Activated CD8-positive, alpha-beta memory T cell treated with anti-CD3 and anti-CD28 coated beads, Interleukin-2, amount 10 ng/mL, durations not matched to agents 7 days and 5 days (primary cell): ENCODE data around the gene SREBF2. TPM values are rescaled to one million over a fixed set of nuclear protein-coding genes. Genes with fewer than 3 reads are reported as not detected.

ENCODE experiments used
- ATAC-seq: fragments of 150-1000 bp; cut with Tn5 transposase; one replicate; pipeline ENCODE4 v1.10.0; 2021; ENCODE audit warnings: moderate library complexity
- CTCF ChIA-PET: fragments of 350-600 bp; sonication (Branson Sonifier 250); formaldehyde crosslinking; loops from one replicate; lab custom pipeline; 2021; ENCODE audit warnings: antibody characterized with exemption; lab: Charles Lee
- DNase-seq: peaks from one replicate; pipeline ENCODE4 v3.0.0-alpha.2; 2020
- H3K27ac Mint-ChIP-seq: one replicate; pipeline ENCODE4 v1.8.0; 2021; ENCODE audit warnings: mild to moderate bottlenecking, mixed read lengths
- H3K27me3 Mint-ChIP-seq: one replicate; pipeline ENCODE4 v1.8.0; 2021; ENCODE audit warnings: mixed read lengths
- H3K36me3 Mint-ChIP-seq: one replicate; pipeline ENCODE4 v1.8.0; 2021; ENCODE audit warnings: mild to moderate bottlenecking, mixed read lengths
- H3K4me1 Mint-ChIP-seq: one replicate; pipeline ENCODE4 v1.8.0; 2021; ENCODE audit warnings: mixed read lengths
- H3K4me3 Mint-ChIP-seq: one replicate; pipeline ENCODE4 v1.8.0; 2021; ENCODE audit warnings: mild to moderate bottlenecking, moderate library complexity, mixed read lengths
- H3K9me3 Mint-ChIP-seq: one replicate; pipeline ENCODE4 v1.8.0; 2022; ENCODE audit warnings: low read depth, mixed read lengths
- total RNA-seq, 2 experiments: library from RNA; stranded (reverse); gene quantifications; one replicate each; pipeline ENCODE4 v1.2.3, GENCODE V29; 2021

SREBF2 gene
- total RNA-seq, 2 experiments from 2014 or later = 130 to 135 TPM

- H3K4me3 Mint-ChIP-seq = peak overlapping the region; percentile 33
- H3K27me3 Mint-ChIP-seq = peaks cover 21% of the 10 kb centered on the region
- CTCF ChIA-PET = interaction anchor here (1.3 to 1.9 kb wide), 2 partner anchors 21 to 223 kb away, joined by 5 to 7 read pairs; no protein-coding TSS in a partner anchor
- peaks cover 11% of the 10 kb centered on the region for H3K4me1 Mint-ChIP-seq
- DNase-seq (peak; percentile 60), ATAC-seq (peak; percentile 54)
- no peak overlapping the region for H3K27ac Mint-ChIP-seq
- no peaks in the 10 kb centered on the region for H3K36me3 Mint-ChIP-seq
- H3K9me3 Mint-ChIP-seq = no peaks in the 10 kb centered on the region
These were observed 86.7 kb downstream of the SREBF2 start for GRCh38 chr22:41919357-41920224.

- H3K4me3 Mint-ChIP-seq = no peak overlapping the region
- no peaks in the 10 kb centered on the region for H3K36me3 Mint-ChIP-seq
- H3K4me1 Mint-ChIP-seq = peaks cover 11% of the 10 kb centered on the region
- CTCF ChIA-PET = interaction anchor here (1.9 kb wide), 1 partner anchor 224 kb away, joined by 5 read pairs; no protein-coding TSS in a partner anchor
- H3K9me3 Mint-ChIP-seq = no peaks in the 10 kb centered on the region
- peaks cover 24% of the 10 kb centered on the region for H3K27me3 Mint-ChIP-seq
- DNase-seq = no peak
- ATAC-seq = no peak
- H3K27ac Mint-ChIP-seq = no peak overlapping the region
These were observed 87.5 kb downstream of the SREBF2 start for GRCh38 chr22:41920271-41920976.

- ATAC-seq (no peak), DNase-seq (no peak)
- H3K9me3 Mint-ChIP-seq = no peaks in the 10 kb centered on the region
- peaks cover 15% of the 10 kb centered on the region for H3K27me3 Mint-ChIP-seq
- CTCF ChIA-PET = interaction anchor here (1.4 to 5.9 kb wide), 2 partner anchors 18 kb away, joined by 3 to 52 read pairs; no protein-coding TSS in a partner anchor
- no peak overlapping the region for H3K4me3 Mint-ChIP-seq
- no peak overlapping the region for H3K27ac Mint-ChIP-seq
- H3K4me1 Mint-ChIP-seq = peaks cover 15% of the 10 kb centered on the region
- no peaks in the 10 kb centered on the region for H3K36me3 Mint-ChIP-seq
These were observed 89.4 kb downstream of the SREBF2 start for GRCh38 chr22:41922328-41922727.

DNA sequence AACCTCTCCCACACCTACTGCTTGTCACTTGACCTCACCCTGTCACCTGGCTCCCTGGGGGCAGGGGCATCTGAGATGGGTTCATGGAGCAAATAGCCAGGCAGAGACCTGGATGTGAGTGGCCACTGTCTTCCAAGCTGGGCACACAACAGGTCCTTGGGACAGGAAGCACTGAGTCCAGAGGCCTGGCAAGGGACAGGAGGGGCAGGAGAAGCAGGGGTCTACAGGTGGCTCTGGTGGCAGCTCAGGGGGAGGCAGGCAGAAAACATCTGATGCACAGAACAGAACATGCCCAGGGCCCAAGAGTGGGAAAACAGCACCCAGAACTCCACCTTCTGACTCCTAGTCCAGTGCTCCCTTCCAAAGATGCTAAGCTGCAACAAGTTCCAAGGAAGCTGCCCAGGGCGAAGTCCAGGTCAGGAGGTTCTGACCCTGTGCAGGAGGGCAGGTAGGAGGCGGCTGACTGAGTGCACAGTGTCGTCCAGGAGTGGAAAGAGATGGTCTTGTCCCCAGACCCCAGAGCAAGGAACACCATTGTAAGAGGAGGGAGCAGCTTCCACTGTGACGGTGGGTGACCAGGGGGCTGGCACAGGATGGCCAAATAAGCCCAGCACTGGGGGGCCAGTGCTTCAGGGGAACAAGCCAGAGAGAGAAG lies 90.2 kb downstream of the SREBF2 start:
- no peaks in the 10 kb centered on the region for H3K36me3 Mint-ChIP-seq
- H3K4me1 Mint-ChIP-seq = peaks cover 16% of the 10 kb centered on the region
- CTCF ChIA-PET = interaction anchor here (2.9 to 5.9 kb wide), 2 partner anchors 11 to 17 kb away, joined by 10 to 52 read pairs; no protein-coding TSS in a partner anchor
- no peak for DNase-seq
- peaks cover 16% of the 10 kb centered on the region for H3K27me3 Mint-ChIP-seq
- ATAC-seq = no peak
- H3K4me3 Mint-ChIP-seq = no peak overlapping the region
- no peaks in the 10 kb centered on the region for H3K9me3 Mint-ChIP-seq
- no peak overlapping the region for H3K27ac Mint-ChIP-seq

- Mint-ChIP-seq H3K27me3 (peaks cover 16% of the 10 kb centered on the region), H3K4me3 (no peak overlapping the region), H3K27ac (no peak overlapping the region), H3K36me3 (no peaks in the 10 kb centered on the region), H3K4me1 (peaks cover 13% of the 10 kb centered on the region), H3K9me3 (no peaks in the 10 kb centered on the region)
- CTCF ChIA-PET = interaction anchor here (1.3 to 5.9 kb wide), 4 partner anchors 10 to 23 kb away, joined by 4 to 52 read pairs (median 9); partner anchors contain the start of gene CENPM
- DNase-seq (no peak), ATAC-seq (no peak)
These were observed 90.8 kb downstream of the SREBF2 start for GRCh38 chr22:41923595-41924276.

DNA sequence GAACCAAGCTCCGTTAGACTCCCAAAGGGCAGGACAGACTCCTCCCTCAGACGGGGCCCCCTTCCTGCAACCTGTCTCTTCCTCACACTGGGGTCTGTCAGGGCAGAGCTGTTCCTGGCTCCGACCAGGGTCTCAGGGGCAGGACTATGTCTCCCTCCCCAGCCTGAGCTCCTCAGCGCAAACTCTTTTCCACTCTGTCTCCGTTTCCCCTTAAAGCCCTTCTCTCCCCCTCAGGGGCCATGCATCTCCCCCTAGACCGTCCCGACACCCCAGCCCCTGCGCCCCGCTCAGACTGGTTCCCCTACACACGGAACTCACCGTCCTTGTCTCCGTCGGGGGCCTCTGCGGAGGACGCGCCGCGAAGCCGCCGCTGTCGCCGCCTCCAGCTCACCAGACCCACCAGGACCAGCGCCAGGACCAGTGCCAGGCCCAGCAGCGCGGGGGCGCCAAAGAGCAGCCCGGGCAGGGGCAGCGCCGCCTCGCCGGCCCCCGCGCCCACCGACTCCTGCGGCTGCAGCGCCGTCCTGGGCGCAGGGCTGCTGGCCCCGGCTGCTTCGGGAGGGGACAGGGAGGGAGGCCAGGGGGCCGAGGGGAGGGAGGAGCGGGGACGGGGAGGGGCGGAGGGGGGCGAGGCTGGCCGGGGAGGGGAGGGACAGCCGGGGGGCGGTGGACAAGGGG lies 93.0 kb downstream of the SREBF2 start:
- no peaks in the 10 kb centered on the region for H3K9me3 Mint-ChIP-seq
- peaks cover 7% of the 10 kb centered on the region for H3K4me1 Mint-ChIP-seq
- no peak overlapping the region for H3K27ac Mint-ChIP-seq
- peak overlapping the region; percentile 57 for H3K4me3 Mint-ChIP-seq
- DNase-seq = peak; percentile 82
- peaks cover 16% of the 10 kb centered on the region for H3K27me3 Mint-ChIP-seq
- H3K36me3 Mint-ChIP-seq = no peaks in the 10 kb centered on the region
- peak; percentile 89 for ATAC-seq
- CTCF ChIA-PET = interaction anchor here (0.7 to 5.9 kb wide), 27 partner anchors 8 to 1464 kb away, joined by 3 to 52 read pairs (median 6); partner anchors contain the start of genes CCDC134, CENPM and SREBF2

DNA sequence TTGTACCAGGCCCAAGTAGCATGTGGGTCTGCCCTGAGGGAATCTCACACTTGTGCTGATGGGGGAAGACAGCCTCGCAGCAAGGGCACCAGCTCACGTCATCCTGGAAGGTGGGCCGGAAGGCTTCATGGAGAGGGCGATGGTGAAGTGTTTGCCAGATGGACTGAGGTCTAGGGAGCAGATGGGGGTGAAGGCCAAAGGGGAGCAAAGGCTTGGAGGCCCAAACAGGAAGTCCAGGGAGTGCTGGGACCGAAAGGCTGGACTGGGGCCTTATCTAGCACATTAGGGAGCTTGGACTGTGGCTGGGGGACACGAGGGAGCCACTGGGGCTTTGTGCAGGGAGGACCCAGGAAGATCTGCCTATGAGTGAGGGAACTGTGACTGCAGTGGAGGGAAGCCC lies 94.9 kb downstream of the SREBF2 start:
- Mint-ChIP-seq H3K4me1 (peaks cover 7% of the 10 kb centered on the region), H3K27me3 (peaks cover 16% of the 10 kb centered on the region), H3K4me3 (no peak overlapping the region), H3K27ac (no peak overlapping the region), H3K36me3 (no peaks in the 10 kb centered on the region), H3K9me3 (no peaks in the 10 kb centered on the region)
- DNase-seq = no peak
- CTCF ChIA-PET = interaction anchor here (0.6 to 5.9 kb wide), 2 partner anchors 12 to 75 kb away, joined by 3 to 52 read pairs; no protein-coding TSS in a partner anchor
- ATAC-seq = no peak

DNA sequence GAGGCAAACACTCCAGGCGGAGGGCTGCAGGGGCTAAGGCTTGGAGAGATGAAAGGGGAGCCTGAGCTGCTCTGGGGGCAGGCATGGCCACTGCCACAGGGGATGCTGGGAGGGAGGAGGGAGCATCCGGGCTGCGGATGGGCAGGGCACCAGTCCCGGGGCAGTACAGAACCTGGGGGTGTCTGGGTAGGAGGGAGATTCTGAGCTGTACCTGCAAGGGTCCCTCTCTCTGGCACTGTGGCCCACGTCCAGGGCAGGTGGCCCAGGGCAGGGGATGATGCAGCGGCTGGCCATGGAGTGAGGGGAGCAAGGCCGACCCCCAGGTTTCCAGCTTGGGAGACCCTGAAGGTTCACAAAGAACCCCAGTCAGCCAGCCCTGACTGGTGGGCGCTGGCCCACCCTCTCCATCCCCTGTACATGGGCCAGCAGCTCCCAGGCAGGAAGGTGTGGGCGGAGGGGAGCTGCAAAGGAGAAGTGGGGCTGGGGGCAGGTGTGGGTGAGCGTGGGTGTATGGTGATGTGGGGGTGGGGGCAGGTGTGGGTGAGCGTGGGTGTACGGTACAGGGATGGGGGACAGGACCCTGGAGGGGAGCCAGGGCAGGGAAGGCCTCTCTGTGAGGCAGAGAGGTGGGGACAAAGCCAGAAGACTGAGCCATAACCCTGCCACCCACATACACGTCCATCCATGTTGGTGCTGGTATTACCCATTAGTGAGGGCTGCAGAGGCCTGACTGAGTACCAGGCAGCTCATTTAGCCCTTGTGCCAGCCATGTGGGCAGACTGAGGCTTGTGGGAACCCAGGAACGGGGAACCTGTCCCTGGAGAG lies 95.9 kb downstream of the SREBF2 start:
- no peak overlapping the region for H3K27ac Mint-ChIP-seq

DNA sequence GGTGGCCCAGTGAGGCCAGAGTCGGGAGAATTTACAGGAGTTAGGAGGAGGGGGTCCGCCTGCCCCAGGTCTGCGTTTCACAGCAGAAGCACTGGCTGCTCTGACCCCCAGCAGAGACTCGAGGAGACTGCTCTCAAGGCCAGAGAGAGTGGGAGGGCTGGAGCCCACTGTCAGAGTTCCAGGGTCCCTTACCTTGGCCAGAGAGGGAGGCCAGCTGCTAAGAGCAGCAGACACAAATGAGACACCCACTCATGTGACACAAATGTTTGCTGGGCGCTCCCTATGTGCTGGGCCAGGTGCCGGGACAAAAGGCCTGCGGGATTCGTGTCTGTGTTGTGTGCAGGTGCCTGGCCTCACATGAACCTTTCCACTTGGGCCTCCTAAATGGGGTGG lies 96.5 kb downstream of the SREBF2 start:
- Mint-ChIP-seq H3K27ac (no peak overlapping the region), H3K36me3 (no peaks in the 10 kb centered on the region), H3K27me3 (peaks cover 16% of the 10 kb centered on the region), H3K4me1 (peaks cover 13% of the 10 kb centered on the region), H3K9me3 (no peaks in the 10 kb centered on the region), H3K4me3 (no peak overlapping the region)
- no peak for ATAC-seq
- CTCF ChIA-PET = no interaction called here
- no peak for DNase-seq

More for the DNA sequence above, 95.9 kb downstream of the SREBF2 start:
- Mint-ChIP-seq H3K36me3 (no peaks in the 10 kb centered on the region), H3K4me1 (peaks cover 10% of the 10 kb centered on the region), H3K9me3 (no peaks in the 10 kb centered on the region), H3K27me3 (peaks cover 16% of the 10 kb centered on the region), H3K4me3 (no peak overlapping the region)
- ATAC-seq (no peak), DNase-seq (no peak)
- CTCF ChIA-PET = interaction anchor here (0.6 to 5.9 kb wide), 2 partner anchors 11 to 76 kb away, joined by 3 to 52 read pairs; no protein-coding TSS in a partner anchor

DNA sequence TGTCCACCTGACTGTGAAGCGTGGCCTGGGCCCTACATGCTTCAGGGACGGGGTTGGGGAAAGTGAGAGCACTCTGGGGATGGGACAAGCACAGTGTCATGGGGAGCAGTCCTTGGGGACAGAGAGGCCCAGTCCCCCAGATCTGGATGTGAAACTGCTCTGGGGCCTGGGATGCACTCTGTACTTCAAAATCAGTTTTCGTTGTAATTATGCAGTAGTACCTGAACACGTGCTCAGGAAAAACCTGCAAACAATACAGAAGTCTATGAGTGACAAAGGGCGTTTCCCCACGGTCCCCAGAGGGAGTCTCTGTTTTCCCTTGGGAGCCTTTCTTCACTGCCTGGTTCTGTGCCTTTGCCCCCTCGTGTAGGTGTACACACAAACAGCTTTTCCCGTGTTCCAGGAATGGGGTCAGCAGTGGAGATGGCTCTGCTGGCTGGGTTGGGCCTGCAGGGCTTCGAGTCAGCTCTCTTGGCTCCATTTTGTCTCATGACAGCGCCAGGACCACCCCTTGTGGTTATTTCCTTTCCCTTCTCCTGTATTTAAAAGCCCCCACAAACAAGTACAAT lies 98.9 kb downstream of the SREBF2 start:
- DNase-seq = no peak
- no peak for ATAC-seq
- Mint-ChIP-seq H3K9me3 (no peaks in the 10 kb centered on the region), H3K4me1 (peaks cover 9% of the 10 kb centered on the region), H3K36me3 (no peaks in the 10 kb centered on the region), H3K27ac (no peak overlapping the region), H3K27me3 (peaks cover 6% of the 10 kb centered on the region), H3K4me3 (no peak overlapping the region)
- CTCF ChIA-PET = no interaction called here

DNA sequence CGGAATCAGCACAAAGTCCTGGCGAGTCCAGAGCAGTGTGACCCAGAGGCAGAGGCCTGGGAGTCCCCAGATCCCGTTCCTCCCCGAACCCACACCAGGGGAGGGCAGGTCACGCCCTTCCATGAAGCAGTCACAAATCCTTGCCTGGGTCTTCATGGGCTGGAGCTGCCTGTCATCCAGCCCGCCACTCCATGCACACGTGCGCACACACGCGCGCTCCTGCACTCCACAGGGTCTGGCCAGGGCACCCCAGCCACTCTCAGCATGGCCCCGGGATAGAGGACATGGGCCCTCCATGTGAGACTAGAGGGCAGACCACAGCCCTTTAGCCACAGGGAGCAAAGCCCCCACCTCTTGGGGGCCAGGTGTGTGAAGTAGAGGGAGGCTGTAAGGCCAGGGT lies 99.4 kb downstream of the SREBF2 start:
- ATAC-seq (no peak), DNase-seq (no peak)
- Mint-ChIP-seq H3K4me3 (no peak overlapping the region), H3K9me3 (no peaks in the 10 kb centered on the region), H3K4me1 (peaks cover 9% of the 10 kb centered on the region), H3K27ac (no peak overlapping the region), H3K36me3 (peaks cover 5% of the 10 kb centered on the region), H3K27me3 (peaks cover under 1% of the 10 kb centered on the region)
- CTCF ChIA-PET = no interaction called here
